HEK293T (cell line): ENCODE data around the gene ARHGAP9.

Experiments used
- FOXA1 ChIP-seq: fragments of 450-650 bp; IDR thresholded peaks from 2 replicates; pipeline ENCODE4 v1.6.1; 2016; ENCODE audit warnings: mild to moderate bottlenecking
- FOXK2 ChIP-seq: fragments of 450-650 bp; IDR thresholded peaks from 2 replicates; pipeline ENCODE4 v1.6.1; 2016; ENCODE audit warnings: mild to moderate bottlenecking
- TARDBP ChIP-seq: fragments of 450-650 bp; IDR thresholded peaks from 2 replicates; pipeline ENCODE4 v1.6.1; 2016

- TF ChIP-seq TARDBP (no peak), FOXK2 (no peak), FOXA1 (no peak)
Observed at GRCh38 chr12:57475271-57476161, 4.2 kb downstream of the ARHGAP9 start.
